Measurements from ENCODE around the gene CILP. TPM values are rescaled to one million over a fixed set of nuclear protein-coding genes. Genes with fewer than 3 reads are reported as not detected.

CILP gene
- total RNA-seq, 1 experiment from 2014 or later = 0.05 TPM

GRCh38 chr15:65255486-65256140, 44.3 kb upstream of the CILP start:
- no peak for TF ChIP-seq CTCF (IDR thresholded peaks at IDR 0.05; ENCODE audit: unreplicated experiment)
- Mint-ChIP-seq H3K4me3 (ENCODE audit: low read depth, unreplicated experiment) (no peak overlapping the region), H3K9me3 (ENCODE audit: low read depth, unreplicated experiment) (no peaks in the 10 kb centered on the region), H3K36me3 (ENCODE audit: insufficient read depth, unreplicated experiment) (no peaks in the 10 kb centered on the region), H3K27ac (ENCODE audit: unreplicated experiment) (no peak overlapping the region), H3K4me1 (ENCODE audit: low read depth, unreplicated experiment) (no peaks in the 10 kb centered on the region), H3K27me3 (ENCODE audit: unreplicated experiment) (no peaks in the 10 kb centered on the region)
- no TSS peak for BruUV-seq (replicated peaks)
- intact Hi-C loops (cut with micrococcal nuclease; ENCODE audit: unreplicated experiment) = no loop called here
- DNase-seq = no peak
- CTCF ChIA-PET = interaction anchor here (1.1 kb wide), 1 partner anchor 10 kb away, joined by 5 read pairs; no protein-coding TSS in a partner anchor

- intact Hi-C loops (cut with micrococcal nuclease; ENCODE audit: unreplicated experiment) = no loop called here
- Mint-ChIP-seq H3K36me3 (ENCODE audit: insufficient read depth, unreplicated experiment) (no peaks in the 10 kb centered on the region), H3K4me3 (ENCODE audit: low read depth, unreplicated experiment) (no peak overlapping the region), H3K4me1 (ENCODE audit: low read depth, unreplicated experiment) (no peaks in the 10 kb centered on the region), H3K9me3 (ENCODE audit: low read depth, unreplicated experiment) (no peaks in the 10 kb centered on the region), H3K27ac (ENCODE audit: unreplicated experiment) (no peak overlapping the region), H3K27me3 (ENCODE audit: unreplicated experiment) (no peaks in the 10 kb centered on the region)
- no peak for TF ChIP-seq CTCF (IDR thresholded peaks at IDR 0.05; ENCODE audit: unreplicated experiment)
- CTCF ChIA-PET = no interaction called here
- no TSS peak for BruUV-seq (replicated peaks)
- DNase-seq = no peak
Observed at GRCh38 chr15:65254758-65255157, 43.5 kb upstream of the CILP start.

GRCh38 chr15:65254356-65254755, 43.1 kb upstream of the CILP start:
- Mint-ChIP-seq H3K4me3 (ENCODE audit: low read depth, unreplicated experiment) (no peak overlapping the region), H3K27ac (ENCODE audit: unreplicated experiment) (no peak overlapping the region), H3K36me3 (ENCODE audit: insufficient read depth, unreplicated experiment) (no peaks in the 10 kb centered on the region), H3K9me3 (ENCODE audit: low read depth, unreplicated experiment) (no peaks in the 10 kb centered on the region), H3K27me3 (ENCODE audit: unreplicated experiment) (no peaks in the 10 kb centered on the region), H3K4me1 (ENCODE audit: low read depth, unreplicated experiment) (no peaks in the 10 kb centered on the region)
- BruUV-seq (replicated peaks) = no TSS peak
- TF ChIP-seq CTCF (IDR thresholded peaks at IDR 0.05; ENCODE audit: unreplicated experiment) = no peak
- DNase-seq = no peak
- CTCF ChIA-PET = no interaction called here
- intact Hi-C loops (cut with micrococcal nuclease; ENCODE audit: unreplicated experiment) = no loop called here

- DNase-seq = no peak
- Mint-ChIP-seq H3K27me3 (ENCODE audit: unreplicated experiment) (no peaks in the 10 kb centered on the region), H3K36me3 (ENCODE audit: insufficient read depth, unreplicated experiment) (no peaks in the 10 kb centered on the region), H3K27ac (ENCODE audit: unreplicated experiment) (no peak overlapping the region), H3K4me1 (ENCODE audit: low read depth, unreplicated experiment) (no peaks in the 10 kb centered on the region), H3K4me3 (ENCODE audit: low read depth, unreplicated experiment) (no peak overlapping the region), H3K9me3 (ENCODE audit: low read depth, unreplicated experiment) (no peaks in the 10 kb centered on the region)
- intact Hi-C loops (cut with micrococcal nuclease; ENCODE audit: unreplicated experiment) = no loop called here
- no peak for TF ChIP-seq CTCF (IDR thresholded peaks at IDR 0.05; ENCODE audit: unreplicated experiment)
- CTCF ChIA-PET = no interaction called here
- no TSS peak for BruUV-seq (replicated peaks)
Observed at GRCh38 chr15:65249641-65250040, 38.4 kb upstream of the CILP start.

Measured in Calu3 (cell line).